SK-N-SH (cell line): ENCODE data around the gene SEMA3A. TPM values are rescaled to one million over a fixed set of nuclear protein-coding genes. Genes with fewer than 3 reads are reported as not detected.

Source experiments
- CHD2 ChIP-seq: fragments of 150-350 bp; IDR thresholded peaks from 2 replicates; pipeline ENCODE4 v1.6.1; 2018; ENCODE audit warnings: low read length; ENCODE audit not compliant: partially characterized antibody
- CTCF ChIP-seq: fragments of 200-600 bp; sonication (generic); IDR thresholded peaks from 2 replicates; pipeline ENCODE4 v1.6.1; 2017; ENCODE audit warnings: antibody characterized with exemption, mild to moderate bottlenecking, moderate library complexity
- EP300 ChIP-seq, 2 experiments: IDR thresholded peaks; 2 replicates each; pipeline versions ENCODE4 v1.4.0 to v1.6.1; 2012; ENCODE audit warnings: borderline replicate concordance in 1 of 2, low read depth in 1 of 2, low read length in 1 of 2
- FOXM1 ChIP-seq: IDR thresholded peaks from 2 replicates; pipeline ENCODE4 v1.4.0; 2012; ENCODE audit warnings: low read depth, mild to moderate bottlenecking
- GABPA ChIP-seq: IDR thresholded peaks from 2 replicates; pipeline ENCODE4 v1.4.0; 2012; ENCODE audit warnings: low read depth, mild to moderate bottlenecking
- GATA2 ChIP-seq: sonication (generic); formaldehyde crosslinking; IDR thresholded peaks from 2 replicates; pipeline ENCODE4 v1.5.0; 2020; ENCODE audit warnings: mild to moderate bottlenecking, missing genetic modification reagents
- JUND ChIP-seq: IDR thresholded peaks from 2 replicates; pipeline ENCODE4 v1.4.0; 2012
- MAX ChIP-seq: IDR thresholded peaks from 2 replicates; pipeline ENCODE4 v1.4.0; 2012; ENCODE audit warnings: low read depth
- MEF2A ChIP-seq: IDR thresholded peaks from 2 replicates; pipeline ENCODE4 v1.4.0; 2012; ENCODE audit warnings: low read depth, borderline replicate concordance
- MXI1 ChIP-seq: IDR thresholded peaks from 2 replicates; pipeline ENCODE4 v1.6.1; 2012; ENCODE audit warnings: mild to moderate bottlenecking, low read depth, low read length, improper control_type of control experiment
- NRF1 ChIP-seq: IDR thresholded peaks from 2 replicates; pipeline ENCODE4 v1.6.1; 2012; ENCODE audit warnings: low read depth, mild to moderate bottlenecking, low read length
- PBX3 ChIP-seq: IDR thresholded peaks from 2 replicates; pipeline ENCODE4; 2012
- POLR2AphosphoS5 ChIP-seq: IDR thresholded peaks from 2 replicates; pipeline ENCODE4 v1.6.1; 2012; ENCODE audit warnings: low read depth, low read length
- RCOR1 ChIP-seq: fragments of 150-350 bp; IDR thresholded peaks from 2 replicates; pipeline ENCODE4 v1.6.1; 2017; ENCODE audit warnings: antibody characterized with exemption, low read length
- REST ChIP-seq: IDR thresholded peaks from 2 replicates; pipeline ENCODE4 v1.6.1; 2012; ENCODE audit warnings: mild to moderate bottlenecking, low read depth, low read length, moderate library complexity
- RFX5 ChIP-seq: IDR thresholded peaks from 2 replicates; pipeline ENCODE4 v1.6.1; 2012; ENCODE audit warnings: mild to moderate bottlenecking, improper control_type of control experiment, low read length
- RXRA ChIP-seq: IDR thresholded peaks from 2 replicates; pipeline ENCODE4 v1.4.0; 2012; ENCODE audit warnings: low read depth, mild to moderate bottlenecking, borderline replicate concordance
- SMC3 ChIP-seq: IDR thresholded peaks from 2 replicates; pipeline ENCODE4 v1.6.1; 2012; ENCODE audit warnings: low read depth, low read length, improper control_type of control experiment
- TAF1 ChIP-seq: IDR thresholded peaks from 2 replicates; pipeline ENCODE4 v1.6.1; 2012; ENCODE audit warnings: low read depth, mild to moderate bottlenecking, low read length, moderate library complexity, borderline replicate concordance
- TCF12 ChIP-seq: IDR thresholded peaks from 2 replicates; pipeline ENCODE4 v1.4.0; 2012
- TEAD4 ChIP-seq: IDR thresholded peaks from 2 replicates; pipeline ENCODE4 v1.4.0; 2012; ENCODE audit warnings: mild to moderate bottlenecking, borderline replicate concordance; ENCODE audit not compliant: insufficient read depth
- USF1 ChIP-seq: IDR thresholded peaks from 2 replicates; pipeline ENCODE4 v1.4.0; 2012; ENCODE audit warnings: low read depth, borderline replicate concordance
- USF2 ChIP-seq: fragments of 150-350 bp; IDR thresholded peaks from 2 replicates; pipeline ENCODE4 v1.6.1; 2017; ENCODE audit warnings: antibody characterized with exemption, low read length, low read depth, borderline replicate concordance
- YY1 ChIP-seq: IDR thresholded peaks from 2 replicates; pipeline ENCODE4 v1.4.0; 2012; ENCODE audit warnings: low read depth, mild to moderate bottlenecking
- polyA plus RNA-seq, 3 experiments: library from polyadenylated mRNA; depleted of rRNA; stranded (reverse); fragments of >200 nt; gene quantifications; 2 replicates each; pipeline ENCODE4 v1.2.3, GENCODE V29; 2012

SEMA3A gene
- polyA plus RNA-seq, 1 of the 3 experiments (the other 2 are of a cell fraction), result 15.9 TPM

GRCh38 chr7:84025332-84025927 is 169.2 kb downstream of the SEMA3A start (continued):
- TF ChIP-seq TAF1, result peak; percentile 30; the same call in 1 of the 2 replicates
- TF ChIP-seq GABPA, result no peak
- TF ChIP-seq SMC3, result peak; percentile 26; the same call in 1 of the 2 replicates
- TF ChIP-seq YY1, result 0 out of 2 replicates have a peak, but pooled peaks have one; percentile 47
- TF ChIP-seq PBX3, result peak; percentile 97
- peak; percentile 96 for TF ChIP-seq FOXM1
- peak; percentile 29; the same call in 1 of the 2 replicates for TF ChIP-seq USF1
- TF ChIP-seq USF2, result no peak
- peak; percentile 94 for TF ChIP-seq MEF2A
- TF ChIP-seq MXI1, result no peak
- 0 out of 2 replicates have a peak, but pooled peaks have one; percentile 10 for TF ChIP-seq RCOR1
- no peak for TF ChIP-seq CHD2
- peak; percentile 92; the same call in 1 of the 2 replicates for TF ChIP-seq POLR2AphosphoS5
- peak; percentile 99 for TF ChIP-seq TCF12
- no peak for TF ChIP-seq GATA2 (CRISPR knock-in tag)
- no peak for TF ChIP-seq REST
- TF ChIP-seq CTCF, result no peak
- TF ChIP-seq EP300 (IDR thresholded peaks at IDR 0.05; ENCODE audit: borderline replicate concordance in 1 of 2, low read depth in 1 of 2, low read length in 1 of 2), result peak; percentile 82 to 100
- peak; percentile 100 for TF ChIP-seq RXRA
- no peak for TF ChIP-seq NRF1
- peak; percentile 100 for TF ChIP-seq TEAD4
- TF ChIP-seq MAX, result peak; percentile 71; the same call in 1 of the 2 replicates
- peak; percentile 99 for TF ChIP-seq JUND
- TF ChIP-seq RFX5, result no peak
